Measurements from ENCODE around the gene FOXF2.

FOXF2 gene

GRCh38 chr6:1392813-1393640, 3.7 kb downstream of the FOXF2 start:
- no peak for DNase-seq

GRCh38 chr6:1393641-1394283, 4.4 kb downstream of the FOXF2 start:
- DNase-seq = no peak

GRCh38 chr6:1394514-1395463, 5.4 kb downstream of the FOXF2 start:
- DNase-seq = no peak

- DNase-seq = no peak
These were observed 6.1 kb downstream of the FOXF2 start for GRCh38 chr6:1395506-1395905.

- DNase-seq = no peak
These were observed 6.8 kb downstream of the FOXF2 start for GRCh38 chr6:1395941-1396908.

GRCh38 chr6:1396952-1397868, 7.8 kb downstream of the FOXF2 start:
- DNase-seq = peak; percentile 34

GRCh38 chr6:1399085-1399780, 9.9 kb downstream of the FOXF2 start:
- no peak for DNase-seq

- no peak for DNase-seq
These were observed 10.9 kb downstream of the FOXF2 start for GRCh38 chr6:1400126-1400850.

GRCh38 chr6:1402369-1402768, 13.0 kb downstream of the FOXF2 start:
- DNase-seq = no peak

- no peak for DNase-seq
These were observed 13.5 kb downstream of the FOXF2 start for GRCh38 chr6:1402868-1403267.

- no peak for DNase-seq
These were observed 14.7 kb downstream of the FOXF2 start for GRCh38 chr6:1403851-1404712.

- DNase-seq = no peak
These were observed 15.3 kb downstream of the FOXF2 start for GRCh38 chr6:1404713-1405098.

- no peak for DNase-seq
These were observed 15.8 kb downstream of the FOXF2 start for GRCh38 chr6:1405221-1405620.

- DNase-seq = no peak
These were observed 17.1 kb downstream of the FOXF2 start for GRCh38 chr6:1406306-1407072.

- DNase-seq = no peak
These were observed 18.2 kb downstream of the FOXF2 start for GRCh38 chr6:1407499-1407990.

- no peak for DNase-seq
These were observed 20.5 kb downstream of the FOXF2 start for GRCh38 chr6:1409774-1410465.

GRCh38 chr6:1412901-1413300, 23.5 kb downstream of the FOXF2 start:
- no peak for DNase-seq

All from effector CD8-positive, alpha-beta T cell (primary cell).